ENCODE data around the gene RDH5. TPM values are rescaled to one million over a fixed set of nuclear protein-coding genes. Genes with fewer than 3 reads are reported as not detected.

Gene RDH5
- total and polyA plus RNA-seq, 4 donors: 9.2 to 61.7 (median 29.2) TPM

- peaks cover 2 to 33% (median 20%) of the 10 kb centered on the region in 4 donors for H3K4me1 ChIP-seq (ENCODE audit: control insufficient read depth in 4 of 4, insufficient read depth in 4 of 4, low read length in 3 of 4)
- peak within 1 kb of the TSS; percentile 86 to 95 for H3K9ac ChIP-seq (ENCODE audit: low read depth in 1 of 2, low read length in 2 of 2)
- DNase-seq (ENCODE audit: low spot score): peak; percentile 77
- peaks cover 0 to 15% (median 7%) of the 10 kb centered on the region in 4 donors for H3K36me3 ChIP-seq (ENCODE audit: control insufficient read depth in 4 of 4, insufficient read depth in 3 of 4, low read depth in 1 of 4, low read length in 3 of 4)
- H3K27me3 ChIP-seq (ENCODE audit: control insufficient read depth in 4 of 4, insufficient read depth in 4 of 4, low read length in 3 of 4): no peaks in the 10 kb centered on the region
- WGBS: under 1% methylated on average over 61 of the region's 61 CpGs
- peak within 1 kb of the TSS; percentile 55 to 88 (median 84) for H3K4me3 ChIP-seq (ENCODE audit: low read depth in 1 of 3, low read length in 3 of 3)
- H3K27ac ChIP-seq (ENCODE audit: low read depth in 1 of 2, low read length in 2 of 2): peak within 1 kb of the TSS; percentile 93 to 96
- TF ChIP-seq JUND (IDR thresholded peaks at IDR 0.05) (peak in 1 of 2 donors; percentile 4), EGR1 (IDR thresholded peaks at IDR 0.05; ENCODE audit: low read depth in 2 of 2) (peak; percentile 71 to 81), YY1 (IDR thresholded peaks at IDR 0.05) (peak; percentile 50), FOXA2 (IDR thresholded peaks at IDR 0.05) (no peak), TAF1 (conservative IDR thresholded peaks at IDR 0.05) (peak; percentile 42), RXRA (IDR thresholded peaks at IDR 0.05) (peak in 1 of 2 donors; percentile 41)
- TF ChIP-seq, protein P1, sequence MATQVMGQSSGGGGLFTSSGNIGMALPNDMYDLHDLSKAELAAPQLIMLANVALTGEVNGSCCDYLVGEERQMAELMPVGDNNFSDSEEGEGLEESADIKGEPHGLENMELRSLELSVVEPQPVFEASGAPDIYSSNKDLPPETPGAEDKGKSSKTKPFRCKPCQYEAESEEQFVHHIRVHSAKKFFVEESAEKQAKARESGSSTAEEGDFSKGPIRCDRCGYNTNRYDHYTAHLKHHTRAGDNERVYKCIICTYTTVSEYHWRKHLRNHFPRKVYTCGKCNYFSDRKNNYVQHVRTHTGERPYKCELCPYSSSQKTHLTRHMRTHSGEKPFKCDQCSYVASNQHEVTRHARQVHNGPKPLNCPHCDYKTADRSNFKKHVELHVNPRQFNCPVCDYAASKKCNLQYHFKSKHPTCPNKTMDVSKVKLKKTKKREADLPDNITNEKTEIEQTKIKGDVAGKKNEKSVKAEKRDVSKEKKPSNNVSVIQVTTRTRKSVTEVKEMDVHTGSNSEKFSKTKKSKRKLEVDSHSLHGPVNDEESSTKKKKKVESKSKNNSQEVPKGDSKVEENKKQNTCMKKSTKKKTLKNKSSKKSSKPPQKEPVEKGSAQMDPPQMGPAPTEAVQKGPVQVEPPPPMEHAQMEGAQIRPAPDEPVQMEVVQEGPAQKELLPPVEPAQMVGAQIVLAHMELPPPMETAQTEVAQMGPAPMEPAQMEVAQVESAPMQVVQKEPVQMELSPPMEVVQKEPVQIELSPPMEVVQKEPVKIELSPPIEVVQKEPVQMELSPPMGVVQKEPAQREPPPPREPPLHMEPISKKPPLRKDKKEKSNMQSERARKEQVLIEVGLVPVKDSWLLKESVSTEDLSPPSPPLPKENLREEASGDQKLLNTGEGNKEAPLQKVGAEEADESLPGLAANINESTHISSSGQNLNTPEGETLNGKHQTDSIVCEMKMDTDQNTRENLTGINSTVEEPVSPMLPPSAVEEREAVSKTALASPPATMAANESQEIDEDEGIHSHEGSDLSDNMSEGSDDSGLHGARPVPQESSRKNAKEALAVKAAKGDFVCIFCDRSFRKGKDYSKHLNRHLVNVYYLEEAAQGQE (IDR thresholded peaks at IDR 0.05): peak; percentile 40
- TF ChIP-seq, protein P2, sequence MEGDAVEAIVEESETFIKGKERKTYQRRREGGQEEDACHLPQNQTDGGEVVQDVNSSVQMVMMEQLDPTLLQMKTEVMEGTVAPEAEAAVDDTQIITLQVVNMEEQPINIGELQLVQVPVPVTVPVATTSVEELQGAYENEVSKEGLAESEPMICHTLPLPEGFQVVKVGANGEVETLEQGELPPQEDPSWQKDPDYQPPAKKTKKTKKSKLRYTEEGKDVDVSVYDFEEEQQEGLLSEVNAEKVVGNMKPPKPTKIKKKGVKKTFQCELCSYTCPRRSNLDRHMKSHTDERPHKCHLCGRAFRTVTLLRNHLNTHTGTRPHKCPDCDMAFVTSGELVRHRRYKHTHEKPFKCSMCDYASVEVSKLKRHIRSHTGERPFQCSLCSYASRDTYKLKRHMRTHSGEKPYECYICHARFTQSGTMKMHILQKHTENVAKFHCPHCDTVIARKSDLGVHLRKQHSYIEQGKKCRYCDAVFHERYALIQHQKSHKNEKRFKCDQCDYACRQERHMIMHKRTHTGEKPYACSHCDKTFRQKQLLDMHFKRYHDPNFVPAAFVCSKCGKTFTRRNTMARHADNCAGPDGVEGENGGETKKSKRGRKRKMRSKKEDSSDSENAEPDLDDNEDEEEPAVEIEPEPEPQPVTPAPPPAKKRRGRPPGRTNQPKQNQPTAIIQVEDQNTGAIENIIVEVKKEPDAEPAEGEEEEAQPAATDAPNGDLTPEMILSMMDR (IDR thresholded peaks at IDR 0.05; ENCODE audit: low read depth, low read length, missing input control): no peak
- TF ChIP-seq, protein P3, sequence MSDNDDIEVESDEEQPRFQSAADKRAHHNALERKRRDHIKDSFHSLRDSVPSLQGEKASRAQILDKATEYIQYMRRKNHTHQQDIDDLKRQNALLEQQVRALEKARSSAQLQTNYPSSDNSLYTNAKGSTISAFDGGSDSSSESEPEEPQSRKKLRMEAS (IDR thresholded peaks at IDR 0.05): peak; percentile 47
- H3K9me3 ChIP-seq (ENCODE audit: control insufficient read depth in 4 of 4, low read length in 3 of 4): no peaks in the 10 kb centered on the region
Observed at GRCh38 chr12:55728939-55729818, 9.0 kb downstream of the RDH5 start, which contains the start of gene CD63. TSS of gene CD63 (minus strand) at chr12:55729009. CDS start at chr12:55728341, 668 bp downstream.

- Histone ChIP-seq H3K4me1 (ENCODE audit: control insufficient read depth in 4 of 4, insufficient read depth in 4 of 4, low read length in 3 of 4) (peaks cover 2 to 26% (median 15%) of the 10 kb centered on the region in 4 donors), H3K27ac (ENCODE audit: low read depth in 1 of 2, low read length in 2 of 2) (peak overlapping the region; percentile 93 to 96), H3K9me3 (ENCODE audit: control insufficient read depth in 4 of 4, low read length in 3 of 4) (no peaks in the 10 kb centered on the region), H3K36me3 (ENCODE audit: control insufficient read depth in 4 of 4, insufficient read depth in 3 of 4, low read depth in 1 of 4, low read length in 3 of 4) (peaks cover 0 to 8% (median 5%) of the 10 kb centered on the region in 4 donors), H3K4me3 (ENCODE audit: low read depth in 1 of 3, low read length in 3 of 3) (peak overlapping the region; percentile 55 to 71 (median 66)), H3K9ac (ENCODE audit: low read depth in 1 of 2, low read length in 2 of 2) (peak overlapping the region; percentile 68 to 95), H3K27me3 (ENCODE audit: control insufficient read depth in 4 of 4, insufficient read depth in 4 of 4, low read length in 3 of 4) (no peaks in the 10 kb centered on the region)
- DNase-seq (ENCODE audit: low spot score): no peak
- 52% methylated on average over 19 of the region's 19 CpGs for WGBS
- TF ChIP-seq, protein P2 (IDR thresholded peaks at IDR 0.05; ENCODE audit: low read depth, low read length, missing input control): no peak
- TF ChIP-seq FOXA2 (IDR thresholded peaks at IDR 0.05) (no peak), YY1 (IDR thresholded peaks at IDR 0.05) (no peak), HNF4G (IDR thresholded peaks at IDR 0.05) (no peak), SP1 (IDR thresholded peaks at IDR 0.05) (no peak), EGR1 (IDR thresholded peaks at IDR 0.05; ENCODE audit: low read depth in 2 of 2) (no peak)
- TF ChIP-seq, protein P4, sequence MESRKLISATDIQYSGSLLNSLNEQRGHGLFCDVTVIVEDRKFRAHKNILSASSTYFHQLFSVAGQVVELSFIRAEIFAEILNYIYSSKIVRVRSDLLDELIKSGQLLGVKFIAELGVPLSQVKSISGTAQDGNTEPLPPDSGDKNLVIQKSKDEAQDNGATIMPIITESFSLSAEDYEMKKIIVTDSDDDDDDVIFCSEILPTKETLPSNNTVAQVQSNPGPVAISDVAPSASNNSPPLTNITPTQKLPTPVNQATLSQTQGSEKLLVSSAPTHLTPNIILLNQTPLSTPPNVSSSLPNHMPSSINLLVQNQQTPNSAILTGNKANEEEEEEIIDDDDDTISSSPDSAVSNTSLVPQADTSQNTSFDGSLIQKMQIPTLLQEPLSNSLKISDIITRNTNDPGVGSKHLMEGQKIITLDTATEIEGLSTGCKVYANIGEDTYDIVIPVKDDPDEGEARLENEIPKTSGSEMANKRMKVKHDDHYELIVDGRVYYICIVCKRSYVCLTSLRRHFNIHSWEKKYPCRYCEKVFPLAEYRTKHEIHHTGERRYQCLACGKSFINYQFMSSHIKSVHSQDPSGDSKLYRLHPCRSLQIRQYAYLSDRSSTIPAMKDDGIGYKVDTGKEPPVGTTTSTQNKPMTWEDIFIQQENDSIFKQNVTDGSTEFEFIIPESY (IDR thresholded peaks at IDR 0.05): no peak
- TF ChIP-seq, protein P1 (IDR thresholded peaks at IDR 0.05): no peak
Observed at GRCh38 chr12:55729819-55730818, 9.9 kb downstream of the RDH5 start.

Data from liver (tissue), 9 donors.